Heart right ventricle (tissue), 16 donors: Measurements from ENCODE around the gene ZFAND2B. TPM values are rescaled to one million over a fixed set of nuclear protein-coding genes. Genes with fewer than 3 reads are reported as not detected.

ENCODE experiments used
- ATAC-seq, 8 donors: fragments of 200-7000 bp; cut with Tn5 transposase; one replicate each; pipeline ENCODE4 v1.9.1; 2020; ENCODE audit warnings: mild to moderate bottlenecking in 8 of 8, moderate library complexity in 8 of 8, moderate number of reproducible peaks in 1 of 8
- DNase-seq, 2 donors: peaks; one replicate each; pipeline ENCODE4 v3.0.0-alpha.2; 2020
- H3K27ac ChIP-seq, 10 donors: fragments of 200-600 bp; sonication (generic) in 2 of 10; one replicate each; pipeline versions ENCODE4 v1.5.0 to v1.8.0; 2020 to 2022; ENCODE audit warnings: mild to moderate bottlenecking in 3 of 10
- H3K27me3 ChIP-seq, 7 donors: fragments of 200-600 bp; one replicate each; pipeline ENCODE4 v1.8.0; 2021 to 2022; ENCODE audit warnings: mild to moderate bottlenecking in 2 of 7
- H3K36me3 ChIP-seq, 9 donors: fragments of 200-600 bp; sonication (generic) in 1 of 9; one replicate each; pipeline versions ENCODE4 v1.5.0 to v1.8.0; 2020 to 2022; ENCODE audit warnings: mild to moderate bottlenecking in 2 of 9
- H3K4me1 ChIP-seq, 9 donors: fragments of 200-600 bp; sonication (generic) in 1 of 9; one replicate each; pipeline versions ENCODE4 v1.5.0 to v1.8.0; 2020 to 2022; ENCODE audit warnings: mild to moderate bottlenecking in 4 of 9
- H3K4me3 ChIP-seq, 10 donors: fragments of 200-600 bp; sonication (generic) in 2 of 10; one replicate each; pipeline versions ENCODE4 v1.5.0 to v1.8.0; 2020 to 2022; ENCODE audit warnings: mild to moderate bottlenecking in 7 of 10, moderate library complexity in 2 of 10
- H3K9me3 ChIP-seq, 11 donors: fragments of 200-600 bp in 10 of 11; sonication (generic) in 2 of 11; one replicate each; pipeline versions ENCODE4 v1.5.0 to v1.8.0; 2013 to 2022; ENCODE audit warnings: mild to moderate bottlenecking in 2 of 11, control low read depth in 1 of 11, moderate library complexity in 1 of 11
- CTCF ChIP-seq, 9 donors: fragments of 200-600 bp; sonication (generic) in 2 of 9; IDR thresholded peaks; one replicate each; pipeline versions ENCODE4 v1.5.0 to v1.8.0; 2021 to 2022; ENCODE audit warnings: antibody characterized with exemption in 9 of 9, mild to moderate bottlenecking in 5 of 9, moderate library complexity in 1 of 9
- WGBS, 2 donors: extraction: QIAGEN DNeasy Blood & Tissue Kit; methylation state at CpG; one replicate each; pipeline ENCODE4 v1.1.7; 2013; ENCODE audit warnings: inconsistent platforms in 1 of 2; 5-methylcytosine and 5-hydroxymethylcytosine counted together
- intact Hi-C, 10 donors: fragments of 100-400 bp; cut with DNase I; formaldehyde crosslinking; loops; one replicate each; pipeline versions ENCODE4 v1.11.1 to v1.14.2; 2022
- polyA plus RNA-seq, 2 donors: library from polyadenylated mRNA; stranded (reverse); fragments of 200-250 nt; gene quantifications; one replicate each; pipeline ENCODE4 v1.2.3, GENCODE V29; 2013
- total RNA-seq, 10 donors: library from RNA; stranded (reverse); fragmentation: NEBNext Ultra II Directional in 3 of 10; extraction: Animal tissue kit (Norgen Biotek cat#: 25700) in 3 of 10; gene quantifications; one replicate each; pipeline versions ENCODE4 v1.2.1 to v1.2.4, GENCODE V29; 2021 to 2023
- donor health status: Arrhythmogenic right ventricular cardiomyopathy.
- donor health status: ischemic (EF 13 %, LVEDD 7.1; RV severe dilation, severe dysfunction).
- donor health status: healthy with polysubstance abuse.
- donor health status: DM: no; HTN: yes; CAD: no.
- donor health status: DM: no; HTN: no; CAD: no.
- donor health status: ischemic (EF 25% LVEDD 6.9; RV normal size, moderate dysfunction).
- donor health status: ischemic (EF 25% LVEDD 5.7; RV mildly dilated, moderate dysfunction).
- donor health status: healthy.
- donor health status: DM: yes; HTN: yes; CAD: no.
- donor health status: Ischemic cardiomyopathy.
- donor health status: ischemic (EF 35%, LVEDD 5.7; RV mildly dilated, moderate dysfunction).
- donor health status: nonischemic (EF 11% LVEDD 7.7; RV severe dilation, severe dysfunction).
- donor health status: DM: yes; HTN: yes; CAD: no.
- donor health status: PGD.
- donor health status: ischemic (EF 29% LVEDD 5.4; RV normal size, mild dysfunction).
- donor health status: nonischemic (EF 23%, LVEDD 6.1; RV moderate dilation, normal function).

Gene ZFAND2B
- total and polyA plus RNA-seq, 12 donors: 11.5 to 40.8 (median 17.4) TPM

- H3K4me1 ChIP-seq: peaks cover 25 to 68% (median 50%) of the 10 kb centered on the region in 9 donors
- H3K9me3 ChIP-seq: no peaks in the 10 kb centered on the region
- TF ChIP-seq CTCF (IDR thresholded peaks at IDR 0.05): no peak
- ATAC-seq: no peak
- DNase-seq: no peak
- H3K27me3 ChIP-seq: no peaks in the 10 kb centered on the region
- H3K4me3 ChIP-seq: no peak overlapping the region
- 96% methylated on average over 10 of the region's 10 CpGs for WGBS, 2 donors
- peak overlapping the region in 2 of 10 donors; percentile 93 to 99 for H3K27ac ChIP-seq
- intact Hi-C loops: no loop called here
- peaks cover 0 to 43% (median 7%) of the 10 kb centered on the region in 9 donors for H3K36me3 ChIP-seq
These were observed 40.0 kb downstream of the ZFAND2B start for GRCh38 chr2:219246559-219246958.

DNA sequence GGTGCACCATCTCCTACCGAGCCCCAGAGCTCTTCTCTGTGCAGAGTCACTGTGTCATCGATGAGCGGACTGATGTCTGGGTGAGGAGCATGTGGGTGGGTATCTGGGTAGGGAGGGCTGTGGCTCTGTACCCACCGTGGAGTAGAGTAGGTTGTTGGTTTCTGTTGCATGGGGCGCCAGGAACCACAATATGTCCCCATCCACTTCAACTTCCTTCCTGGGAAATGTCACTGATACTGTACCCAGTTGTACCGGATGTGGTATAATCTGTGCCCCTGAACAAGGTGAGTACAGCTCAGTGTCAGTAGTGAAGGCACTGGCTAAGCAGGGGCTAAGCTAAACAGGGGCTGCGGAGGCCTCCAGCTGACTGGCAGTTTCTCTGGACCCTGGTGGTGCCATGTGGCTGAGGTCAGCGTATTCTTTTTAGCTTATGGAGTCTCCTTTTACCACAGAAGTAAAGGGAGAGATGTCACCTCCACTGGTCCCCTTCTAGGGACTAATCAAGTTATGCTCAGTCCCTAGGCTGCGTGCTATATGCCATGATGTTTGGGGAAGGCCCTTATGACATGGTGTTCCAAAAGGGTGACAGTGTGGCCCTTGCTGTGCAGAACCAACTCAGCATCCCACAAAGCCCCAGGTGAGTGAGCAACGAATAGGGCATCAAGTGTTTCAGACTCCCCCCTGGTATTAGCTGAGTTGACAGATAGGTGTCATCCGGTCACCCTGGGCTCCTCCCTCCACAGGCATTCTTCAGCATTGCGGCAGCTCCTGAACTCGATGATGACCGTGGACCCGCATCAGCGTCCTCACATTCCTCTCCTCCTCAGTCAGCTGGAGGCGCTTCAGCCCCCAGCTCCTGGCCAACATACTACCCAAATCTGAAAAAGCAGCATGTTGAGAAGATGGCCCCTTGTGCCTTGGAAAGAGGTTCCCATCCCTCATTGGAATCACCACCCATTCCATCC, 41.4 kb downstream of the ZFAND2B start:
- TF ChIP-seq CTCF (IDR thresholded peaks at IDR 0.05): no peak
- WGBS, 2 donors: 88 to 91% methylated on average over 17 of the region's 17 CpGs
- ATAC-seq (no peak), DNase-seq (no peak)
- Histone ChIP-seq H3K27ac (peak overlapping the region in 4 of 10 donors; percentile 26 to 99 (median 77)), H3K27me3 (no peaks in the 10 kb centered on the region), H3K4me3 (peak overlapping the region in 1 of 10 donors; percentile 22), H3K4me1 (peaks cover 28 to 81% (median 64%) of the 10 kb centered on the region in 9 donors), H3K9me3 (no peaks in the 10 kb centered on the region), H3K36me3 (peaks cover 0 to 43% (median 7%) of the 10 kb centered on the region in 9 donors)
- intact Hi-C loops: no loop called here

GRCh38 chr2:219248845-219249202, 42.2 kb downstream of the ZFAND2B start:
- peaks cover 28 to 88% (median 70%) of the 10 kb centered on the region in 9 donors for H3K4me1 ChIP-seq
- no peaks in the 10 kb centered on the region for H3K9me3 ChIP-seq
- WGBS, 2 donors: 80 to 87% methylated on average over 2 of the region's 2 CpGs
- intact Hi-C loops: loop anchor here in 1 of 10 donors (1.0 kb wide), 1 partner anchor 45 kb away; no protein-coding TSS in a partner anchor
- no peaks in the 10 kb centered on the region for H3K27me3 ChIP-seq
- ATAC-seq (no peak), DNase-seq (no peak)
- peaks cover 0 to 43% (median 7%) of the 10 kb centered on the region in 9 donors for H3K36me3 ChIP-seq
- no peak for TF ChIP-seq CTCF (IDR thresholded peaks at IDR 0.05)
- H3K4me3 ChIP-seq: peak overlapping the region in 3 of 10 donors; percentile 2 to 22 (median 8)
- peak overlapping the region; percentile 46 to 99 (median 76) for H3K27ac ChIP-seq

GRCh38 chr2:219249203-219249980, 42.8 kb downstream of the ZFAND2B start:
- TF ChIP-seq CTCF (IDR thresholded peaks at IDR 0.05): no peak
- H3K27ac ChIP-seq: peak overlapping the region; percentile 46 to 99 (median 76)
- intact Hi-C loops: loop anchor here in 1 of 10 donors (1.0 kb wide), 1 partner anchor 45 kb away; no protein-coding TSS in a partner anchor
- H3K27me3 ChIP-seq: no peaks in the 10 kb centered on the region
- H3K4me3 ChIP-seq: peak overlapping the region in 4 of 10 donors; percentile 2 to 22 (median 12)
- H3K36me3 ChIP-seq: peaks cover 0 to 43% (median 7%) of the 10 kb centered on the region in 9 donors
- peaks cover 34 to 91% (median 76%) of the 10 kb centered on the region in 9 donors for H3K4me1 ChIP-seq
- 39 to 40% methylated on average over 7 of the region's 7 CpGs for WGBS, 2 donors
- ATAC-seq (peak; percentile 6 to 54 (median 28)), DNase-seq (peak; percentile 67 to 76)
- no peaks in the 10 kb centered on the region for H3K9me3 ChIP-seq
